Measurements from ENCODE around the gene BUD31. TPM values are rescaled to one million over a fixed set of nuclear protein-coding genes. Genes with fewer than 3 reads are reported as not detected.

BUD31 gene
- total RNA-seq, 1 donor from 2014 or later = 176 TPM

- TF ChIP-seq EZH2 (IDR thresholded peaks at IDR 0.05; ENCODE audit: insufficient read depth, low read length) (no peak), CTCF (IDR thresholded peaks at IDR 0.05; ENCODE audit: insufficient read depth, low read depth, low read length) (no peak)
- FAIRE-seq (no peak), DNase-seq (ENCODE audit: low read depth) (no peak)
- H3K36me3 ChIP-seq (ENCODE audit: insufficient read depth, low read length) = peaks cover 32% of the 10 kb centered on the region
- peaks cover 12% of the 10 kb centered on the region for H3K79me2 ChIP-seq (ENCODE audit: insufficient read depth, low read length)
- no peaks in the 10 kb centered on the region for H3K27me3 ChIP-seq (ENCODE audit: insufficient read depth, low read length)
- H3K4me3 ChIP-seq (ENCODE audit: insufficient read depth, low read depth, low read length) = no peak overlapping the region
- Mint-ChIP-seq H3K4me3 (ENCODE audit: unreplicated experiment) (no peak overlapping the region), H3K27ac (ENCODE audit: unreplicated experiment) (no peak overlapping the region), H3K36me3 (ENCODE audit: low read depth, unreplicated experiment) (peaks cover 30% of the 10 kb centered on the region), H3K4me1 (ENCODE audit: low read depth, unreplicated experiment) (no peaks in the 10 kb centered on the region), H3K9me3 (ENCODE audit: unreplicated experiment) (no peaks in the 10 kb centered on the region), H3K27me3 (ENCODE audit: low read depth, unreplicated experiment) (no peaks in the 10 kb centered on the region)
- no peak overlapping the region for H3K27ac ChIP-seq (ENCODE audit: low read depth, low read length)
- H3K9ac ChIP-seq (ENCODE audit: low read length) = no peak overlapping the region
- no peak overlapping the region for H3K4me2 ChIP-seq (ENCODE audit: low read length)
- H4K20me1 ChIP-seq (ENCODE audit: insufficient read depth, low read length) = peaks cover 27% of the 10 kb centered on the region
- no peaks in the 10 kb centered on the region for H3K4me1 ChIP-seq (ENCODE audit: insufficient read depth, low read length)
- no peak overlapping the region for H2AFZ ChIP-seq (ENCODE audit: low read depth, low read length)
- no peaks in the 10 kb centered on the region for H3K9me3 ChIP-seq (ENCODE audit: insufficient read depth, low read depth, low read length)
These were observed 40.1 kb downstream of the BUD31 start for GRCh38 chr7:99448855-99449254.

- Histone ChIP-seq H3K4me2 (ENCODE audit: low read length) (no peak overlapping the region), H3K4me3 (ENCODE audit: insufficient read depth, low read depth, low read length) (no peak overlapping the region), H3K9ac (ENCODE audit: low read length) (no peak overlapping the region), H4K20me1 (ENCODE audit: insufficient read depth, low read length) (peaks cover 27% of the 10 kb centered on the region), H3K79me2 (ENCODE audit: insufficient read depth, low read length) (peaks cover 17% of the 10 kb centered on the region), H2AFZ (ENCODE audit: low read depth, low read length) (no peak overlapping the region), H3K27ac (ENCODE audit: low read depth, low read length) (no peak overlapping the region), H3K27me3 (ENCODE audit: insufficient read depth, low read length) (no peaks in the 10 kb centered on the region), H3K4me1 (ENCODE audit: insufficient read depth, low read length) (no peaks in the 10 kb centered on the region), H3K9me3 (ENCODE audit: insufficient read depth, low read depth, low read length) (no peaks in the 10 kb centered on the region), H3K36me3 (ENCODE audit: insufficient read depth, low read length) (peaks cover 32% of the 10 kb centered on the region)
- no peak for DNase-seq (ENCODE audit: low read depth)
- Mint-ChIP-seq H3K4me3 (ENCODE audit: unreplicated experiment) (no peak overlapping the region), H3K27me3 (ENCODE audit: low read depth, unreplicated experiment) (no peaks in the 10 kb centered on the region), H3K27ac (ENCODE audit: unreplicated experiment) (no peak overlapping the region), H3K36me3 (ENCODE audit: low read depth, unreplicated experiment) (peaks cover 30% of the 10 kb centered on the region), H3K9me3 (ENCODE audit: unreplicated experiment) (no peaks in the 10 kb centered on the region), H3K4me1 (ENCODE audit: low read depth, unreplicated experiment) (no peaks in the 10 kb centered on the region)
- TF ChIP-seq EZH2 (IDR thresholded peaks at IDR 0.05; ENCODE audit: insufficient read depth, low read length) = no peak
- no peak for TF ChIP-seq CTCF (IDR thresholded peaks at IDR 0.05; ENCODE audit: insufficient read depth, low read depth, low read length)
- FAIRE-seq = no peak
These were observed 40.6 kb downstream of the BUD31 start for GRCh38 chr7:99449326-99449725.

GRCh38 chr7:99451936-99452335 lies 43.2 kb downstream of the BUD31 start:
- Histone ChIP-seq H3K36me3 (ENCODE audit: insufficient read depth, low read length) (peaks cover 23% of the 10 kb centered on the region), H3K79me2 (ENCODE audit: insufficient read depth, low read length) (peaks cover 43% of the 10 kb centered on the region), H3K4me3 (ENCODE audit: insufficient read depth, low read depth, low read length) (no peak overlapping the region), H3K27me3 (ENCODE audit: insufficient read depth, low read length) (no peaks in the 10 kb centered on the region), H3K9me3 (ENCODE audit: insufficient read depth, low read depth, low read length) (no peaks in the 10 kb centered on the region), H3K4me1 (ENCODE audit: insufficient read depth, low read length) (no peaks in the 10 kb centered on the region), H2AFZ (ENCODE audit: low read depth, low read length) (no peak overlapping the region), H4K20me1 (ENCODE audit: insufficient read depth, low read length) (peaks cover 46% of the 10 kb centered on the region), H3K27ac (ENCODE audit: low read depth, low read length) (no peak overlapping the region), H3K9ac (ENCODE audit: low read length) (no peak overlapping the region), H3K4me2 (ENCODE audit: low read length) (no peak overlapping the region)
- Mint-ChIP-seq H3K4me1 (ENCODE audit: low read depth, unreplicated experiment) (no peaks in the 10 kb centered on the region), H3K36me3 (ENCODE audit: low read depth, unreplicated experiment) (peaks cover 29% of the 10 kb centered on the region), H3K9me3 (ENCODE audit: unreplicated experiment) (no peaks in the 10 kb centered on the region), H3K4me3 (ENCODE audit: unreplicated experiment) (no peak overlapping the region), H3K27ac (ENCODE audit: unreplicated experiment) (no peak overlapping the region), H3K27me3 (ENCODE audit: low read depth, unreplicated experiment) (no peaks in the 10 kb centered on the region)
- FAIRE-seq = no peak
- DNase-seq (ENCODE audit: low read depth) = no peak
- TF ChIP-seq CTCF (IDR thresholded peaks at IDR 0.05; ENCODE audit: insufficient read depth, low read depth, low read length) = no peak
- no peak for TF ChIP-seq EZH2 (IDR thresholded peaks at IDR 0.05; ENCODE audit: insufficient read depth, low read length)

Data from astrocyte (in vitro differentiated cells and primary cell).